ENCODE results near the gene LRRC8C. TPM values are rescaled to one million over a fixed set of nuclear protein-coding genes. Genes with fewer than 3 reads are reported as not detected.

Gene LRRC8C
- total and polyA plus RNA-seq, 2 experiments from 2014 or later = 0.89 to 3.9 TPM

DNA sequence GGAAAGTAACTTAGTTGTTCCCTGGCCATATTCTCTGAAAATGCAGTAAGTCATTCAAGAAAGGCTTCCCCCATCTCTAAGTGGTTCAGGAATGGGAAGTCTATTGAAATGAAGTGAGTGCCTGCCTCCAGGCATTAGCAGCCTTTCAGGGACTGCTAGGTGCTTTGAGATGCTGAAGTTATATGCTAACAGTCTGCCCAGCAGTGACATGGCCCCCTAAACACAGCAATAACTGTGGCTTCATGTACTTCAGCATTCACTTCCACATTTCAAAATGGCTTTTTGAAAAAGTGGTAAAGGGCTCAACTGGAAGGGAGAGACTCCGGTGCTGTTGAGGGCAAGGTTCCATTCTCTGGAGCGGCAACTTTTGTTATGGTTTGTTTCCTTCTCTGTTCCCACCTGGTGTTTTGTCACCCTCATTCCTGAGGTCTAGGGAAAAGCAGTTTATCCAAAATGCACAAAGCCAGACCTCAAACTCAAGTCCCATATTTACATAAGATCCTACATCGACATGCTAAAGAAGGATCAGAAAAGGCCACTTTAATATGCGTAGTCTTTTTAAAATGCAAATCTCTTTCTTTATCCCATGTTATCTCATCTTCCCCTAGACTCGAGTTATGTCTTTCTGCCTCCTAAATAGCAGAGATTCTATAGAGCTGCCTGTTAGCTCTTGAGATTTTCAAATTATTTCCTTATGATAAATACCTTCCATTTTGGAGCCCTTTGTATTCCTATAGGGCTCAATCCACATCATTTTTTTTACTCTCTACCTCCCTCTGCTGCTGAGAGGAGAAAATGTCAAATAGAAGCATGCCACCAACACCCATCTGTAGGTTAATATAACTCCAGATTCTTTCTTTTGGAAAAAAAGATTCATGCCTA, 34.2 kb upstream of the LRRC8C start:
- H3K4me3 ChIP-seq = peak overlapping the region; percentile 17
- peak overlapping the region; percentile 68 for H3K27ac Mint-ChIP-seq
- no peaks in the 10 kb centered on the region for H3K27me3 Mint-ChIP-seq (ENCODE audit: insufficient read depth, low read depth, poor library complexity)
- H3K27me3 ChIP-seq (ENCODE audit: insufficient read depth) = no peaks in the 10 kb centered on the region
- DNase-seq (ENCODE audit: low spot score) = peak; percentile 74
- H3K79me2 ChIP-seq (replicated peaks; ENCODE audit: insufficient read depth) = peaks cover 9% of the 10 kb centered on the region; the same call in 1 of the 2 replicates
- H3K36me3 ChIP-seq (ENCODE audit: insufficient read depth) = no peaks in the 10 kb centered on the region
- peak; percentile 84 for ATAC-seq
- no peaks in the 10 kb centered on the region for H4K20me1 ChIP-seq (replicated peaks; ENCODE audit: insufficient read depth)
- H3K4me1 ChIP-seq (ENCODE audit: insufficient read depth) = peaks cover 54% of the 10 kb centered on the region
- no peaks in the 10 kb centered on the region for H3K36me3 Mint-ChIP-seq (ENCODE audit: low read depth)
- no peaks in the 10 kb centered on the region for H3K9me2 ChIP-seq (ENCODE audit: insufficient read depth)
- TF ChIP-seq STAT1 (IDR thresholded peaks at IDR 0.05; ENCODE audit: unreplicated experiment) (no peak), EZH2phosphoT487 (IDR thresholded peaks at IDR 0.05; ENCODE audit: unreplicated experiment) (no peak)
- TF ChIP-seq, protein P1, sequence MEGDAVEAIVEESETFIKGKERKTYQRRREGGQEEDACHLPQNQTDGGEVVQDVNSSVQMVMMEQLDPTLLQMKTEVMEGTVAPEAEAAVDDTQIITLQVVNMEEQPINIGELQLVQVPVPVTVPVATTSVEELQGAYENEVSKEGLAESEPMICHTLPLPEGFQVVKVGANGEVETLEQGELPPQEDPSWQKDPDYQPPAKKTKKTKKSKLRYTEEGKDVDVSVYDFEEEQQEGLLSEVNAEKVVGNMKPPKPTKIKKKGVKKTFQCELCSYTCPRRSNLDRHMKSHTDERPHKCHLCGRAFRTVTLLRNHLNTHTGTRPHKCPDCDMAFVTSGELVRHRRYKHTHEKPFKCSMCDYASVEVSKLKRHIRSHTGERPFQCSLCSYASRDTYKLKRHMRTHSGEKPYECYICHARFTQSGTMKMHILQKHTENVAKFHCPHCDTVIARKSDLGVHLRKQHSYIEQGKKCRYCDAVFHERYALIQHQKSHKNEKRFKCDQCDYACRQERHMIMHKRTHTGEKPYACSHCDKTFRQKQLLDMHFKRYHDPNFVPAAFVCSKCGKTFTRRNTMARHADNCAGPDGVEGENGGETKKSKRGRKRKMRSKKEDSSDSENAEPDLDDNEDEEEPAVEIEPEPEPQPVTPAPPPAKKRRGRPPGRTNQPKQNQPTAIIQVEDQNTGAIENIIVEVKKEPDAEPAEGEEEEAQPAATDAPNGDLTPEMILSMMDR (conservative IDR thresholded peaks at IDR 0.05; ENCODE audit: low read depth in 2 of 2) = peak; percentile 59 to 82
- peaks cover 58% of the 10 kb centered on the region for H3K4me1 Mint-ChIP-seq
- 0 out of 2 replicates have a peak, but pooled peaks cover 3% of the 10 kb centered on the region for H3F3A ChIP-seq (replicated peaks; ENCODE audit: low read depth)
- no peaks in the 10 kb centered on the region for H3K9me3 Mint-ChIP-seq
- peak overlapping the region; percentile 80 for H3K27ac ChIP-seq (ENCODE audit: low read depth)
- peak overlapping the region; percentile 52 for H3K4me3 Mint-ChIP-seq
- peak overlapping the region; percentile 62 for H3K4me2 ChIP-seq
- no peak overlapping the region for H2AFZ ChIP-seq

DNA sequence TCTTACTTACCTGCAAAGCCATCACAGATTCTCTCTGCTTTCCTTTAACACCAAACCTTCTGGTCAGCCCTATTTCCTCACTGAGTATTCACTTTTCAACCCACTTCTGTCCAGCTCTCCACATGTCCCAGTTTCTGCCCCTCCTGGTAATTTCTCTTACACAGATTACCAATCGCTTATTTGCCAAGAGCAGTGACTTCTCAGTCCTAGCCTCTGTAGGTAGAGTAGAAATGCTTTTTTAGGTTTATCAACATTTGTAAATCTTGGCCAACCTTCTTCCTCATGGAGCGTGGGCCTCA, 33.6 kb upstream of the LRRC8C start:
- Mint-ChIP-seq H3K27ac (peak overlapping the region; percentile 68), H3K4me3 (peak overlapping the region; percentile 52; the same call in 2 of the 3 replicates), H3K36me3 (ENCODE audit: low read depth) (no peaks in the 10 kb centered on the region), H3K9me3 (no peaks in the 10 kb centered on the region), H3K4me1 (peaks cover 53% of the 10 kb centered on the region), H3K27me3 (ENCODE audit: insufficient read depth, low read depth, poor library complexity) (no peaks in the 10 kb centered on the region)
- TF ChIP-seq, protein P2, sequence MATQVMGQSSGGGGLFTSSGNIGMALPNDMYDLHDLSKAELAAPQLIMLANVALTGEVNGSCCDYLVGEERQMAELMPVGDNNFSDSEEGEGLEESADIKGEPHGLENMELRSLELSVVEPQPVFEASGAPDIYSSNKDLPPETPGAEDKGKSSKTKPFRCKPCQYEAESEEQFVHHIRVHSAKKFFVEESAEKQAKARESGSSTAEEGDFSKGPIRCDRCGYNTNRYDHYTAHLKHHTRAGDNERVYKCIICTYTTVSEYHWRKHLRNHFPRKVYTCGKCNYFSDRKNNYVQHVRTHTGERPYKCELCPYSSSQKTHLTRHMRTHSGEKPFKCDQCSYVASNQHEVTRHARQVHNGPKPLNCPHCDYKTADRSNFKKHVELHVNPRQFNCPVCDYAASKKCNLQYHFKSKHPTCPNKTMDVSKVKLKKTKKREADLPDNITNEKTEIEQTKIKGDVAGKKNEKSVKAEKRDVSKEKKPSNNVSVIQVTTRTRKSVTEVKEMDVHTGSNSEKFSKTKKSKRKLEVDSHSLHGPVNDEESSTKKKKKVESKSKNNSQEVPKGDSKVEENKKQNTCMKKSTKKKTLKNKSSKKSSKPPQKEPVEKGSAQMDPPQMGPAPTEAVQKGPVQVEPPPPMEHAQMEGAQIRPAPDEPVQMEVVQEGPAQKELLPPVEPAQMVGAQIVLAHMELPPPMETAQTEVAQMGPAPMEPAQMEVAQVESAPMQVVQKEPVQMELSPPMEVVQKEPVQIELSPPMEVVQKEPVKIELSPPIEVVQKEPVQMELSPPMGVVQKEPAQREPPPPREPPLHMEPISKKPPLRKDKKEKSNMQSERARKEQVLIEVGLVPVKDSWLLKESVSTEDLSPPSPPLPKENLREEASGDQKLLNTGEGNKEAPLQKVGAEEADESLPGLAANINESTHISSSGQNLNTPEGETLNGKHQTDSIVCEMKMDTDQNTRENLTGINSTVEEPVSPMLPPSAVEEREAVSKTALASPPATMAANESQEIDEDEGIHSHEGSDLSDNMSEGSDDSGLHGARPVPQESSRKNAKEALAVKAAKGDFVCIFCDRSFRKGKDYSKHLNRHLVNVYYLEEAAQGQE (IDR thresholded peaks at IDR 0.05; ENCODE audit: unreplicated experiment) = no peak
- TF ChIP-seq, protein P3, sequence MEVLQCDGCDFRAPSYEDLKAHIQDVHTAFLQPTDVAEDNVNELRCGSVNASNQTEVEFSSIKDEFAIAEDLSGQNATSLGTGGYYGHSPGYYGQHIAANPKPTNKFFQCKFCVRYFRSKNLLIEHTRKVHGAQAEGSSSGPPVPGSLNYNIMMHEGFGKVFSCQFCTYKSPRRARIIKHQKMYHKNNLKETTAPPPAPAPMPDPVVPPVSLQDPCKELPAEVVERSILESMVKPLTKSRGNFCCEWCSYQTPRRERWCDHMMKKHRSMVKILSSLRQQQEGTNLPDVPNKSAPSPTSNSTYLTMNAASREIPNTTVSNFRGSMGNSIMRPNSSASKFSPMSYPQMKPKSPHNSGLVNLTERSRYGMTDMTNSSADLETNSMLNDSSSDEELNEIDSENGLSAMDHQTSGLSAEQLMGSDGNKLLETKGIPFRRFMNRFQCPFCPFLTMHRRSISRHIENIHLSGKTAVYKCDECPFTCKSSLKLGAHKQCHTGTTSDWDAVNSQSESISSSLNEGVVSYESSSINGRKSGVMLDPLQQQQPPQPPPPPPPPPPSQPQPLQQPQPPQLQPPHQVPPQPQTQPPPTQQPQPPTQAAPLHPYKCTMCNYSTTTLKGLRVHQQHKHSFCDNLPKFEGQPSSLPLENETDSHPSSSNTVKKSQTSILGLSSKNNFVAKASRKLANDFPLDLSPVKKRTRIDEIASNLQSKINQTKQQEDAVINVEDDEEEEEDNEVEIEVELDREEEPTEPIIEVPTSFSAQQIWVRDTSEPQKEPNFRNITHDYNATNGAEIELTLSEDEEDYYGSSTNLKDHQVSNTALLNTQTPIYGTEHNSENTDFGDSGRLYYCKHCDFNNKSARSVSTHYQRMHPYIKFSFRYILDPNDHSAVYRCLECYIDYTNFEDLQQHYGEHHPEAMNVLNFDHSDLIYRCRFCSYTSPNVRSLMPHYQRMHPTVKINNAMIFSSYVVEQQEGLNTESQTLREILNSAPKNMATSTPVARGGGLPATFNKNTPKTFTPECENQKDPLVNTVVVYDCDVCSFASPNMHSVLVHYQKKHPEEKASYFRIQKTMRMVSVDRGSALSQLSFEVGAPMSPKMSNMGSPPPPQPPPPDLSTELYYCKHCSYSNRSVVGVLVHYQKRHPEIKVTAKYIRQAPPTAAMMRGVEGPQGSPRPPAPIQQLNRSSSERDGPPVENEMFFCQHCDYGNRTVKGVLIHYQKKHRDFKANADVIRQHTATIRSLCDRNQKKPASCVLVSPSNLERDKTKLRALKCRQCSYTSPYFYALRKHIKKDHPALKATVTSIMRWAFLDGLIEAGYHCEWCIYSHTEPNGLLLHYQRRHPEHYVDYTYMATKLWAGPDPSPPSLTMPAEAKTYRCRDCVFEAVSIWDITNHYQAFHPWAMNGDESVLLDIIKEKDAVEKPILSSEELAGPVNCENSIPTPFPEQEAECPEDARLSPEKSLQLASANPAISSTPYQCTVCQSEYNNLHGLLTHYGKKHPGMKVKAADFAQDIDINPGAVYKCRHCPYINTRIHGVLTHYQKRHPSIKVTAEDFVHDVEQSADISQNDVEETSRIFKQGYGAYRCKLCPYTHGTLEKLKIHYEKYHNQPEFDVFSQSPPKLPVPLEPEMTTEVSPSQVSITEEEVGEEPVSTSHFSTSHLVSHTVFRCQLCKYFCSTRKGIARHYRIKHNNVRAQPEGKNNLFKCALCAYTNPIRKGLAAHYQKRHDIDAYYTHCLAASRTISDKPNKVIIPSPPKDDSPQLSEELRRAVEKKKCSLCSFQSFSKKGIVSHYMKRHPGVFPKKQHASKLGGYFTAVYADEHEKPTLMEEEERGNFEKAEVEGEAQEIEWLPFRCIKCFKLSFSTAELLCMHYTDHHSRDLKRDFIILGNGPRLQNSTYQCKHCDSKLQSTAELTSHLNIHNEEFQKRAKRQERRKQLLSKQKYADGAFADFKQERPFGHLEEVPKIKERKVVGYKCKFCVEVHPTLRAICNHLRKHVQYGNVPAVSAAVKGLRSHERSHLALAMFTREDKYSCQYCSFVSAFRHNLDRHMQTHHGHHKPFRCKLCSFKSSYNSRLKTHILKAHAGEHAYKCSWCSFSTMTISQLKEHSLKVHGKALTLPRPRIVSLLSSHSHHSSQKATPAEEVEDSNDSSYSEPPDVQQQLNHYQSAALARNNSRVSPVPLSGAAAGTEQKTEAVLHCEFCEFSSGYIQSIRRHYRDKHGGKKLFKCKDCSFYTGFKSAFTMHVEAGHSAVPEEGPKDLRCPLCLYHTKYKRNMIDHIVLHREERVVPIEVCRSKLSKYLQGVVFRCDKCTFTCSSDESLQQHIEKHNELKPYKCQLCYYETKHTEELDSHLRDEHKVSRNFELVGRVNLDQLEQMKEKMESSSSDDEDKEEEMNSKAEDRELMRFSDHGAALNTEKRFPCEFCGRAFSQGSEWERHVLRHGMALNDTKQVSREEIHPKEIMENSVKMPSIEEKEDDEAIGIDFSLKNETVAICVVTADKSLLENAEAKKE (CRISPR knock-in tag; IDR thresholded peaks at IDR 0.05) = no peak
- TF ChIP-seq EZH2 (IDR thresholded peaks at IDR 0.05; ENCODE audit: low read depth, unreplicated experiment) (no peak), CREB1 (CRISPR knock-in tag; IDR thresholded peaks at IDR 0.05; ENCODE audit: low read depth) (no peak)
- ATAC-seq (no peak), DNase-seq (ENCODE audit: low spot score) (no peak)
- H3K27ac ChIP-seq (ENCODE audit: low read depth) = peak overlapping the region; percentile 80
- no peak overlapping the region for H2AFZ ChIP-seq
- peak overlapping the region; percentile 17; the same call in 1 of the 2 replicates for H3K4me3 ChIP-seq
- H3K4me2 ChIP-seq = peak overlapping the region; percentile 62
- H3K4me1 ChIP-seq (ENCODE audit: insufficient read depth) = peaks cover 49% of the 10 kb centered on the region
- H3K79me2 ChIP-seq (replicated peaks; ENCODE audit: insufficient read depth) = peaks cover 7% of the 10 kb centered on the region; the same call in 1 of the 2 replicates
- H3K27me3 ChIP-seq (ENCODE audit: insufficient read depth) = no peaks in the 10 kb centered on the region
- H4K20me1 ChIP-seq (replicated peaks; ENCODE audit: insufficient read depth) = no peaks in the 10 kb centered on the region
- H3F3A ChIP-seq (replicated peaks; ENCODE audit: low read depth) = 0 out of 2 replicates have a peak, but pooled peaks cover 3% of the 10 kb centered on the region
- H3K36me3 ChIP-seq (ENCODE audit: insufficient read depth) = no peaks in the 10 kb centered on the region
- no peaks in the 10 kb centered on the region for H3K9me2 ChIP-seq (ENCODE audit: insufficient read depth)

Measured in GM23338 (cell line).